NK-92 (cell line): ENCODE data around the gene PNMA6E.
"Not testable (repeated sequence)": the region's sequence is repeated elsewhere in the genome, so short reads cannot be mapped to it uniquely, and the experiment has no call there.

Experiments
- DNase-seq: peaks from one replicate; lab custom pipeline; 2025; ENCODE audit not compliant: unreplicated experiment; lab: John Stamatoyannopoulos, UW

Gene PNMA6E

GRCh38 chrX:153387987-153388721, 13.0 kb downstream of the PNMA6E start:
- no peak for DNase-seq

- no peak for DNase-seq
Observed at GRCh38 chrX:153387345-153387744, 13.8 kb downstream of the PNMA6E start.

GRCh38 chrX:153386097-153386496, 15.1 kb downstream of the PNMA6E start:
- DNase-seq: no peak

- DNase-seq: not testable (repeated sequence)
Observed at GRCh38 chrX:153384973-153385372, 16.2 kb downstream of the PNMA6E start.

GRCh38 chrX:153384390-153384789, 16.8 kb downstream of the PNMA6E start:
- no peak for DNase-seq

GRCh38 chrX:153382563-153383482, 18.3 kb downstream of the PNMA6E start:
- DNase-seq: no peak

- DNase-seq: no peak
Observed at GRCh38 chrX:153381684-153382532, 19.2 kb downstream of the PNMA6E start.

GRCh38 chrX:153380691-153381090, 20.5 kb downstream of the PNMA6E start:
- no peak for DNase-seq

GRCh38 chrX:153379971-153380581, 21.1 kb downstream of the PNMA6E start:
- DNase-seq: no peak

- no peak for DNase-seq
Observed at GRCh38 chrX:153379508-153379907, 21.6 kb downstream of the PNMA6E start.

- no peak for DNase-seq
Observed at GRCh38 chrX:153378607-153379006, 22.5 kb downstream of the PNMA6E start.

- no peak for DNase-seq
Observed at GRCh38 chrX:153377727-153378126, 23.4 kb downstream of the PNMA6E start.

- no peak for DNase-seq
Observed at GRCh38 chrX:153375571-153375970, 25.6 kb downstream of the PNMA6E start.

- DNase-seq: no peak
Observed at GRCh38 chrX:153374426-153374825, 26.7 kb downstream of the PNMA6E start.

- no peak for DNase-seq
Observed at GRCh38 chrX:153372949-153373348, 28.2 kb downstream of the PNMA6E start.

GRCh38 chrX:153371256-153371655, 29.9 kb downstream of the PNMA6E start:
- no peak for DNase-seq

GRCh38 chrX:153370293-153371055, 30.7 kb downstream of the PNMA6E start:
- DNase-seq: no peak

- DNase-seq: no peak
Observed at GRCh38 chrX:153366878-153367538, 34.1 kb downstream of the PNMA6E start.

GRCh38 chrX:153366119-153366518, 35.0 kb downstream of the PNMA6E start:
- no peak for DNase-seq
